ENCODE data around the gene SLTM. TPM values are rescaled to one million over a fixed set of nuclear protein-coding genes. Genes with fewer than 3 reads are reported as not detected.
"Not testable (repeated sequence)": the region's sequence is repeated elsewhere in the genome, so short reads cannot be mapped to it uniquely, and the experiment has no call there.

The SLTM gene
- polyA plus RNA-seq, 3 donors = 26.5 to 105 (median 34.3) TPM

DNA sequence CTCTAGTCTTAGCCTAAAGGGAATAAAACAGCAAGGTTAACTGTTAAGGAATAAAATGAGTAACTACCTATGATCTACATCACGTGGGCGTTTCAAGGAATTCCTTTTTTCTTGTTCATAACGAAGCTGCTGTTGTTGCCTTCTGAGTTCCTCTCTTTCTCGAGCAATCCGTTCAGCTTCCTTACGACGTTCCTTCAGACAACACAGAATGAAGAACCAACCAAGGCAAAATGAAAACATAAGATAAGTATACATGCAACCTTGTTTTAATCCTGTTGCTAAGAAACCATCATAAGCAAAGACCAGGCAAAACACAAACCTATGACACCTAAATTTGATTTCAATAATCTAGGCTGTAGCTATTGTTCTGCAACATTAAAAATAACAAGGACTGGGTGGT is 44.1 kb downstream of the SLTM start:
- Histone ChIP-seq H4K20me1 (ENCODE audit: insufficient read depth, low read length) (peaks cover 53% of the 10 kb centered on the region), H3K79me2 (ENCODE audit: insufficient read depth, low read length) (peaks cover 6% of the 10 kb centered on the region), H3K4me3 (replicated peaks in 1 of 3; ENCODE audit: low read depth in 2 of 3, low read length in 3 of 3) (no peak overlapping the region), H3K27me3 (ENCODE audit: control insufficient read depth in 2 of 2, insufficient read depth in 2 of 2, low read length in 2 of 2) (no peaks in the 10 kb centered on the region), H3K36me3 (replicated peaks in 1 of 2; ENCODE audit: control insufficient read depth in 1 of 2, insufficient read depth in 2 of 2, low read length in 2 of 2) (peaks cover 98 to 100% of the 10 kb centered on the region in 2 donors), H3K9me3 (replicated peaks in 1 of 2; ENCODE audit: control insufficient read depth in 1 of 2, insufficient read depth in 1 of 2, low read length in 2 of 2) (no peaks in the 10 kb centered on the region), H3K4me2 (replicated peaks; ENCODE audit: extremely low read depth, low read length, poor library complexity, severe bottlenecking) (no peak overlapping the region), H2AFZ (ENCODE audit: insufficient read depth, low read depth, low read length, poor library complexity, severe bottlenecking) (no peak overlapping the region), H3K4me1 (ENCODE audit: control insufficient read depth in 1 of 2, insufficient read depth in 2 of 2, low read length in 2 of 2) (peaks cover 0 to 1% of the 10 kb centered on the region in 2 donors), H3K9ac (ENCODE audit: insufficient read depth, low read length, poor library complexity, severe bottlenecking) (no peak overlapping the region), H3K27ac (ENCODE audit: low read depth in 1 of 2, low read length in 2 of 2) (no peak overlapping the region)
- Mint-ChIP-seq H3K27ac (peak overlapping the region in 1 of 7 donors; percentile 34), H3K36me3 (peaks cover 84 to 92% of the 10 kb centered on the region in 2 donors), H3K4me1 (no peaks in the 10 kb centered on the region), H3K27me3 (ENCODE audit: low read depth in 3 of 3) (no peaks in the 10 kb centered on the region), H3K4me3 (no peak overlapping the region), H3K9me3 (peaks cover 0 to 2% (median 0%) of the 10 kb centered on the region in 7 donors)
- intact Hi-C loops (cut with micrococcal nuclease) = no loop called here
- TF ChIP-seq, protein P1, sequence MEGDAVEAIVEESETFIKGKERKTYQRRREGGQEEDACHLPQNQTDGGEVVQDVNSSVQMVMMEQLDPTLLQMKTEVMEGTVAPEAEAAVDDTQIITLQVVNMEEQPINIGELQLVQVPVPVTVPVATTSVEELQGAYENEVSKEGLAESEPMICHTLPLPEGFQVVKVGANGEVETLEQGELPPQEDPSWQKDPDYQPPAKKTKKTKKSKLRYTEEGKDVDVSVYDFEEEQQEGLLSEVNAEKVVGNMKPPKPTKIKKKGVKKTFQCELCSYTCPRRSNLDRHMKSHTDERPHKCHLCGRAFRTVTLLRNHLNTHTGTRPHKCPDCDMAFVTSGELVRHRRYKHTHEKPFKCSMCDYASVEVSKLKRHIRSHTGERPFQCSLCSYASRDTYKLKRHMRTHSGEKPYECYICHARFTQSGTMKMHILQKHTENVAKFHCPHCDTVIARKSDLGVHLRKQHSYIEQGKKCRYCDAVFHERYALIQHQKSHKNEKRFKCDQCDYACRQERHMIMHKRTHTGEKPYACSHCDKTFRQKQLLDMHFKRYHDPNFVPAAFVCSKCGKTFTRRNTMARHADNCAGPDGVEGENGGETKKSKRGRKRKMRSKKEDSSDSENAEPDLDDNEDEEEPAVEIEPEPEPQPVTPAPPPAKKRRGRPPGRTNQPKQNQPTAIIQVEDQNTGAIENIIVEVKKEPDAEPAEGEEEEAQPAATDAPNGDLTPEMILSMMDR (IDR thresholded peaks at IDR 0.05) = no peak
- no peak for DNase-seq
- 96% methylated on average over 4 of the region's 7 CpGs for WGBS (ENCODE audit: insufficient coverage)

DNA sequence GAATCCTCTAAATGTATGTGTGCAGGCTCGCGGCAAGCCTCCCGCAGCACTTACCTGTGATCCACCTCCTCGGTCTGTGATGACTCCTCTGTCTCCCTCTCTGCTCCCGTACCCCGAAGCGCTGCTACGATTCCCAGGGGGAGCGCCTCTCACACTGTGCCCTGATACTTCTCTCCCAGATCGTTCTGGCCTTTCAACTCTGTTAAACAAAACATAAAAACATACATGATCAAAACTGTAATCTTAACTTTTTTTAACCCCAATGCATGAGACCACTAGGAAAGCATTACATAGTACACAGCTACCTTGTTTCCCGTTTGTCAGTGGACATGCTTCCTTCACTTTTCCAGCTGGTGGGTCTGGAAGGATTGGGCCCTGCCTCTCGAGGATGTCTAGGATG is 46.6 kb downstream of the SLTM start:
- intact Hi-C loops (cut with micrococcal nuclease) = no loop called here
- no peak overlapping the region for H3K27ac ChIP-seq (ENCODE audit: low read depth in 1 of 2, low read length in 2 of 2)
- no peak overlapping the region for H3K4me3 Mint-ChIP-seq

DNA sequence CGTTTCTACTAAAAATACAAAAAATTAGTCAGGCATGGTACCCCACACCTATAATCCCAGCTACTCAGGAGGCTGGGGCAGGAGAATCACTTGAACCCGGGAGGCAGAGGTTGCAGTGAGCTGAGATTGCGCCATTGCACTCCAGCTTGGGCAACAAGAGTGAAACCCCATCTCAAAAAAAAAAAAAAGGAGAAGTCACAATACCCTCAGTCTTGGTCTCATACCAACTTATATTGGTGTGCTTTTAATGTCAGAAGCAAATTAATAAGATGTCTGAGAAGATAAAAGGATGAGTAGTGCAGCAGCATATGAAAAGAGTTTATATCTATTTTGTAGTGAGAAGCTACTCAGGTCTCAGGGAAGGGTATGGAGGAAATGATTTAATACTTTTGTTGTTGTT is 49.6 kb downstream of the SLTM start:
- H2AFZ ChIP-seq (ENCODE audit: insufficient read depth, low read depth, low read length, poor library complexity, severe bottlenecking); H3K4me3 Mint-ChIP-seq; H3K4me1 Mint-ChIP-seq; H3K9me3 Mint-ChIP-seq; intact Hi-C loops (cut with micrococcal nuclease); H3K4me3 ChIP-seq (replicated peaks in 1 of 3; ENCODE audit: low read depth in 2 of 3, low read length in 3 of 3); H3K27me3 ChIP-seq (ENCODE audit: control insufficient read depth in 2 of 2, insufficient read depth in 2 of 2, low read length in 2 of 2); H3K79me2 ChIP-seq (ENCODE audit: insufficient read depth, low read length); H3K9me3 ChIP-seq (replicated peaks in 1 of 2; ENCODE audit: control insufficient read depth in 1 of 2, insufficient read depth in 1 of 2, low read length in 2 of 2); H3K4me2 ChIP-seq (replicated peaks; ENCODE audit: extremely low read depth, low read length, poor library complexity, severe bottlenecking); H3K27me3 Mint-ChIP-seq (ENCODE audit: low read depth in 3 of 3); H3K9ac ChIP-seq (ENCODE audit: insufficient read depth, low read length, poor library complexity, severe bottlenecking); H3K4me1 ChIP-seq (ENCODE audit: control insufficient read depth in 1 of 2, insufficient read depth in 2 of 2, low read length in 2 of 2): not testable (repeated sequence)
- peaks cover 56% of the 10 kb centered on the region for H4K20me1 ChIP-seq (ENCODE audit: insufficient read depth, low read length)
- peak in 1 of 3 donors; percentile 16 for DNase-seq
- Mint-ChIP-seq H3K27ac (peak overlapping the region; percentile 57 to 87 (median 73)), H3K36me3 (peaks cover 87 to 96% of the 10 kb centered on the region in 2 donors)
- peak overlapping the region; percentile 22 to 67 for H3K27ac ChIP-seq (ENCODE audit: low read depth in 1 of 2, low read length in 2 of 2)
- no CpG with 5 or more reads among the region's 3 CpGs for WGBS (ENCODE audit: insufficient coverage)
- peaks cover 94 to 100% of the 10 kb centered on the region in 2 donors for H3K36me3 ChIP-seq (replicated peaks in 1 of 2; ENCODE audit: control insufficient read depth in 1 of 2, insufficient read depth in 2 of 2, low read length in 2 of 2)

More for the DNA sequence above, 46.6 kb downstream of the SLTM start:
- Mint-ChIP-seq H3K27ac (peak overlapping the region in 3 of 7 donors; percentile 2 to 27 (median 21)), H3K9me3 (peaks cover 0 to 2% (median 0%) of the 10 kb centered on the region in 7 donors), H3K36me3 (peaks cover 81 to 92% of the 10 kb centered on the region in 2 donors), H3K27me3 (ENCODE audit: low read depth in 3 of 3) (no peaks in the 10 kb centered on the region), H3K4me1 (peaks cover 5% of the 10 kb centered on the region)
- no peak overlapping the region for H3K9ac ChIP-seq (ENCODE audit: insufficient read depth, low read length, poor library complexity, severe bottlenecking)
- H3K27me3 ChIP-seq (ENCODE audit: control insufficient read depth in 2 of 2, insufficient read depth in 2 of 2, low read length in 2 of 2) = no peaks in the 10 kb centered on the region
- peaks cover 0 to 5% of the 10 kb centered on the region in 2 donors for H3K4me1 ChIP-seq (ENCODE audit: control insufficient read depth in 1 of 2, insufficient read depth in 2 of 2, low read length in 2 of 2)
- H3K4me2 ChIP-seq (replicated peaks; ENCODE audit: extremely low read depth, low read length, poor library complexity, severe bottlenecking) = no peak overlapping the region
- no peak for DNase-seq
- H3K79me2 ChIP-seq (ENCODE audit: insufficient read depth, low read length) = peaks cover 10% of the 10 kb centered on the region
- no peak overlapping the region for H3K4me3 ChIP-seq (replicated peaks in 1 of 3; ENCODE audit: low read depth in 2 of 3, low read length in 3 of 3)
- WGBS (ENCODE audit: insufficient coverage) = over 99% methylated on average over 8 of the region's 12 CpGs
- TF ChIP-seq, protein P1 (IDR thresholded peaks at IDR 0.05) = no peak
- no peak overlapping the region for H2AFZ ChIP-seq (ENCODE audit: insufficient read depth, low read depth, low read length, poor library complexity, severe bottlenecking)
- no peaks in the 10 kb centered on the region for H3K9me3 ChIP-seq (replicated peaks in 1 of 2; ENCODE audit: control insufficient read depth in 1 of 2, insufficient read depth in 1 of 2, low read length in 2 of 2)
- H3K36me3 ChIP-seq (replicated peaks in 1 of 2; ENCODE audit: control insufficient read depth in 1 of 2, insufficient read depth in 2 of 2, low read length in 2 of 2) = peaks cover 94 to 100% of the 10 kb centered on the region in 2 donors
- H4K20me1 ChIP-seq (ENCODE audit: insufficient read depth, low read length) = peaks cover 65% of the 10 kb centered on the region

Data from CD14-positive monocyte (primary cell).